Measurements from ENCODE around the gene DLX6. TPM values are rescaled to one million over a fixed set of nuclear protein-coding genes. Genes with fewer than 3 reads are reported as not detected.

DLX6 gene
- total RNA-seq, 1 donor from 2014 or later: not detected

DNA sequence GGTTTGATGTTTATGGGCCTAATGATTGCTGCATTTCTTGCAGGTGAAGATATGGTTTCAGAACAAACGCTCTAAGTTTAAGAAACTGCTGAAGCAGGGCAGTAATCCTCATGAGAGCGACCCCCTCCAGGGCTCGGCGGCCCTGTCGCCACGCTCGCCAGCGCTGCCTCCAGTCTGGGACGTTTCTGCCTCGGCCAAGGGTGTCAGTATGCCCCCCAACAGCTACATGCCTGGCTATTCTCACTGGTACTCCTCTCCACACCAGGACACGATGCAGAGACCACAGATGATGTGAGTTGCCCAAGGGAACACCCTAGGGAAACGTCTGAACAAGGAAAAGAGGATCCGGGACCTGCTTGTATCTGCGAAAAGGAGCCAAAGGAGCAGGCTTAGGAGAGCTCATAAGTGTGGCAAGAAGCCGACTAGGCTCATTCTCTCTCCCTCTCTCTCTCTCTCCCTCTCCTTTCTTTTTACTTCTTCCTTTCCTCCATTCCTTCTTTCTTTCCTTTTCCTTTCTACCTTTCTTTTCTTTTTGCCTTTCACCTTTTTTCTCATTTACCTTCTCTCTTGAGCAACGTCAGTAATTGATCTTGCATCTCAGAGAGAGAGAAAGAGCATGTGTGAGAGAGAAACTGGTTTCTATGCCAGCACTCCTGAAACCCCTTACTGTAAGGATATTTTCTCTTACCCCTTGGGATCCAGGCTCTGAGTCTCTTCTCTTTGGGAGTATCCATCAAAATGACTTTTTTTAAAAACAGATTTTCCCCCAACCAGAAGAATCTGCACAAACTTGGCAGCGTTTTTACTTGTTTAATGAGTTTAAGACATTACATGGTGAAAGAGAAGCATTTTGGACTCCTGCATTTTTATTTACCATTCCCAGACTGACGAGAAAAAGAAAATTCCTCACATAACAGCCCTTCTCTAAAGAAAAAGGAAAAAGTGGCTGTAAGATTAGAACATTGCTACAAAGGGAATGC, 4.7 kb downstream of the DLX6 start:
- Histone ChIP-seq H3K4me1 (peaks cover 5% of the 10 kb centered on the region), H3K36me3 (no peaks in the 10 kb centered on the region), H3K4me3 (no peak overlapping the region), H3K9me3 (no peaks in the 10 kb centered on the region), H3K27me3 (peaks cover 99% of the 10 kb centered on the region), H3K27ac (no peak overlapping the region)
- intact Hi-C loops (cut with DNase I): no loop called here
- no peak for ATAC-seq
- no peak for DNase-seq
- TF ChIP-seq CTCF (IDR thresholded peaks at IDR 0.05): no peak

DNA sequence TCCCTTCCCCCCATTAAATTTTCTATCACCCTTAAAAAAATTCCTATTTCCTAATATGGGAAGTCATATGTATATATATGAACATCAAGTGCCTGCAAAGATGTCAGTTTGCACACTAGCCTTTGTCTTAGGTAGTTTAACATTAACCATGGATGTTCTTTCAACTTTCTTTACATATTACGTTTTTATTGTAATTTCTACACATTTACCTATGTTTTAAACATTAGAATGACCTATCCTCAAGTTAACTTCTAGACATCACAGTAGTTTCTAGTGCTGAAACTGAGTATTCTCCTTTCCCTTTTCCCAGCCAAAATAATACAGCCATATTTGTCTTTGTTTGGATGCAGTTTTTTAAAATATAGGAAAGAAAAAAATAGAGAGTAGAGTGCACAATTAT, 5.8 kb downstream of the DLX6 start:
- intact Hi-C loops (cut with DNase I): no loop called here

GRCh38 chr7:97011536-97012364, 6.4 kb downstream of the DLX6 start:
- H3K27ac ChIP-seq: no peak overlapping the region
- no peak for DNase-seq
- no peaks in the 10 kb centered on the region for H3K36me3 ChIP-seq
- no peak for TF ChIP-seq CTCF (IDR thresholded peaks at IDR 0.05)
- no peaks in the 10 kb centered on the region for H3K9me3 ChIP-seq
- peaks cover 96% of the 10 kb centered on the region for H3K27me3 ChIP-seq
- H3K4me1 ChIP-seq: no peaks in the 10 kb centered on the region
- H3K4me3 ChIP-seq: no peak overlapping the region
- ATAC-seq: no peak
- intact Hi-C loops (cut with DNase I): no loop called here

More for the DNA sequence above, 5.8 kb downstream of the DLX6 start:
- Histone ChIP-seq H3K36me3 (no peaks in the 10 kb centered on the region), H3K4me3 (no peak overlapping the region), H3K4me1 (no peaks in the 10 kb centered on the region), H3K27ac (no peak overlapping the region), H3K27me3 (peaks cover 95% of the 10 kb centered on the region), H3K9me3 (no peaks in the 10 kb centered on the region)
- no peak for TF ChIP-seq CTCF (IDR thresholded peaks at IDR 0.05)
- no peak for DNase-seq
- ATAC-seq: no peak

DNA sequence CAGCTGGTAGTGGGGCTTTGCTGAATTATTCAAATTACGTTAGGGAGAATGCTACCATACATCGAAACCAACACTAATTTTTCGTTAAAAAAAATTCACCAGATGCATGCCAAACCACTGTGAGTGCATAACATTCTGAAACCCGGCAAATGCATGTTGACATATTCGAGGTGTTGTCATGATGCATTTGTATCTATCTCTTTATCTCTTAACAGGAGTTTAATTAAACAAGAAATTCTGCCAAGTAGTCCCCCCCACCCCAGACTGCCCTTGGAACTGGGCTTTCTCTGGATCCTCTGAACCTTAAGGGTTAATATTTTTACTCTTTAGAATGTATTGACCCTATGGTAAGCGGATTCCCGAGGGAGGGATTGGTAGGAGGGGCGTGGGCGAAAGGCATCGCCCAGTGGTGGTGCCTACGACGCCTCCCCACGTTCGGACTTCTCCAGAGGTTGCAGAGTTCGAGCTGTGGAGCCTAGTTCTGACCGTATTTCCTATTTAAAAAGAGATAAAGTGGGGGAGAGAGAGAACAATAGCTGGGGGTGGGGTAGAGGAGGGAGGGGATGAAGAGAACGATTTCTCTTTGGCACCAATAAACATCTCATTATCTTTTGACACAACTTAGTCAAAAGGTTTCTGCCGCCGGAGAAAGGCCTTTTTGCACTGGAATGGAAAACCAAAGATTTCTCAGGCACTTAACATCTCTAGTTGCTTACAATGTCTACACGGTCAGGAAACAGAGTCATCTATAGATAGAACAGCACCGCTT, 7.2 kb downstream of the DLX6 start:
- intact Hi-C loops (cut with DNase I): no loop called here
- no peak for DNase-seq
- Histone ChIP-seq H3K27me3 (peaks cover 96% of the 10 kb centered on the region), H3K4me1 (no peaks in the 10 kb centered on the region), H3K9me3 (no peaks in the 10 kb centered on the region), H3K4me3 (no peak overlapping the region), H3K27ac (no peak overlapping the region), H3K36me3 (no peaks in the 10 kb centered on the region)
- no peak for TF ChIP-seq CTCF (IDR thresholded peaks at IDR 0.05)
- ATAC-seq: no peak

- no peak overlapping the region for H3K27ac ChIP-seq
- no peak for TF ChIP-seq CTCF (IDR thresholded peaks at IDR 0.05)
- H3K4me1 ChIP-seq: no peaks in the 10 kb centered on the region
- intact Hi-C loops (cut with DNase I): no loop called here
- DNase-seq (no peak), ATAC-seq (no peak)
- H3K4me3 ChIP-seq: no peak overlapping the region
- no peaks in the 10 kb centered on the region for H3K9me3 ChIP-seq
- peaks cover 96% of the 10 kb centered on the region for H3K27me3 ChIP-seq
- no peaks in the 10 kb centered on the region for H3K36me3 ChIP-seq
These were observed 7.9 kb downstream of the DLX6 start for GRCh38 chr7:97013134-97013844.

All from upper lobe of right lung (tissue), 1 donor.